SU-DHL-6 (cell line): ENCODE measurements around the gene CDC42BPA.

Source experiments
- H2AFZ ChIP-seq: fragments of 200-600 bp; sonication (generic); 2 replicates; pipeline ENCODE4 v1.6.1; 2014; ENCODE audit warnings: low read depth, mild to moderate bottlenecking, moderate library complexity, mixed read lengths, antibody characterized with exemption, low read length; ENCODE audit not compliant: severe bottlenecking
- H3F3A ChIP-seq: fragments of 200-600 bp; shearing (Covaris generic); 2 replicates; pipeline ENCODE4 v1.6.0; 2016; ENCODE audit warnings: antibody characterized with exemption, mild to moderate bottlenecking; ENCODE audit not compliant: insufficient read depth
- H3K27ac ChIP-seq: fragments of 200-600 bp; sonication (generic); 2 replicates; pipeline ENCODE4 v1.5.1; 2016; ENCODE audit warnings: low read depth, mild to moderate bottlenecking, low read length, moderate library complexity, mixed read lengths
- H3K27me3 ChIP-seq: fragments of 200-600 bp; sonication (generic), shearing (Covaris generic); 2 replicates; pipeline ENCODE4 v1.6.0; 2014; ENCODE audit warnings: mild to moderate bottlenecking, low read length
- H3K36me3 ChIP-seq: fragments of 200-600 bp; sonication (generic); 2 replicates; pipeline ENCODE4 v1.6.1; 2014; ENCODE audit warnings: mild to moderate bottlenecking, low read length, mixed read lengths
- H3K4me2 ChIP-seq: fragments of 300-600, 200-600 bp; shearing (Covaris generic), sonication (generic); 2 replicates; pipeline ENCODE4 v1.6.0; 2014; ENCODE audit warnings: low read length, low read depth, mild to moderate bottlenecking; ENCODE audit not compliant: poor library complexity, severe bottlenecking
- H3K4me3 ChIP-seq: fragments of 200-600 bp; sonication (generic); 2 replicates; pipeline ENCODE4 v1.5.1; 2014; ENCODE audit warnings: antibody characterized with exemption, low read length, mild to moderate bottlenecking, mixed read lengths; ENCODE audit not compliant: insufficient read depth, poor library complexity, severe bottlenecking
- H3K79me2 ChIP-seq: fragments of 200-600 bp; sonication (generic); 2 replicates; pipeline ENCODE4 v1.6.1; 2014; ENCODE audit warnings: mild to moderate bottlenecking, low read length, moderate library complexity; ENCODE audit not compliant: insufficient read depth
- H3K9ac ChIP-seq: fragments of 200-600 bp; sonication (generic); 2 replicates; pipeline ENCODE4 v1.7.0; 2014; ENCODE audit warnings: mild to moderate bottlenecking, low read length
- H3K9me2 ChIP-seq: fragments of 200-600 bp; sonication (generic); replicated peaks from 2 replicates; pipeline ENCODE4 v1.6.1; 2014; ENCODE audit warnings: low read length; ENCODE audit not compliant: insufficient read depth
- H3K9me3 ChIP-seq: fragments of 200-600 bp; sonication (generic); 2 replicates; pipeline ENCODE4 v1.6.1; 2014; ENCODE audit warnings: low read length, mixed read lengths; ENCODE audit not compliant: insufficient read depth
- H4K20me1 ChIP-seq: fragments of 200-600 bp; sonication (generic); 2 replicates; pipeline ENCODE4 v1.6.1; 2014; ENCODE audit warnings: low read depth, mild to moderate bottlenecking, antibody characterized with exemption, low read length, moderate library complexity, mixed read lengths
- CTCF ChIP-seq: fragments of 200-600 bp; sonication (generic); IDR thresholded peaks from one replicate; pipeline ENCODE4 v1.5.1; 2017; ENCODE audit warnings: antibody characterized with exemption, mild to moderate bottlenecking, low read length, moderate library complexity; ENCODE audit not compliant: insufficient read depth, poor library complexity, severe bottlenecking
- EZH2phosphoT487 ChIP-seq: fragments of 200-600 bp; sonication (generic), shearing (Covaris generic); conservative IDR thresholded peaks from 2 replicates; pipeline ENCODE4 v1.6.1; 2018; ENCODE audit warnings: mild to moderate bottlenecking, antibody characterized with exemption, low read length, moderate library complexity, mixed read lengths

CDC42BPA gene

GRCh38 chr1:227260433-227260832, 57.9 kb downstream of the CDC42BPA start:
- no peaks in the 10 kb centered on the region for H3K79me2 ChIP-seq
- H3K4me2 ChIP-seq, result no peak overlapping the region
- H2AFZ ChIP-seq, result no peak overlapping the region

GRCh38 chr1:227257964-227258363, 60.3 kb downstream of the CDC42BPA start:
- Histone ChIP-seq H3K9me2 (no peaks in the 10 kb centered on the region), H3F3A (no peaks in the 10 kb centered on the region), H3K4me3 (no peak overlapping the region), H2AFZ (no peak overlapping the region), H3K27ac (no peak overlapping the region), H3K9ac (no peak overlapping the region), H3K36me3 (no peaks in the 10 kb centered on the region), H3K27me3 (no peaks in the 10 kb centered on the region), H4K20me1 (no peaks in the 10 kb centered on the region), H3K9me3 (no peaks in the 10 kb centered on the region), H3K4me2 (no peak overlapping the region), H3K79me2 (no peaks in the 10 kb centered on the region)
- no peak for TF ChIP-seq EZH2phosphoT487
- TF ChIP-seq CTCF, result no peak

More at GRCh38 chr1:227260433-227260832, 57.9 kb downstream of the CDC42BPA start:
- Histone ChIP-seq H3K27ac (no peak overlapping the region), H3K9ac (no peak overlapping the region), H4K20me1 (no peaks in the 10 kb centered on the region), H3K27me3 (no peaks in the 10 kb centered on the region), H3K9me3 (no peaks in the 10 kb centered on the region), H3K4me3 (no peak overlapping the region), H3K9me2 (no peaks in the 10 kb centered on the region), H3K36me3 (no peaks in the 10 kb centered on the region), H3F3A (no peaks in the 10 kb centered on the region)
- no peak for TF ChIP-seq CTCF
- no peak for TF ChIP-seq EZH2phosphoT487

- Histone ChIP-seq H2AFZ (no peak overlapping the region), H3K27ac (no peak overlapping the region), H3K4me2 (no peak overlapping the region), H3K9ac (no peak overlapping the region), H3K9me3 (no peaks in the 10 kb centered on the region), H3K9me2 (no peaks in the 10 kb centered on the region), H3K27me3 (no peaks in the 10 kb centered on the region), H3K79me2 (no peaks in the 10 kb centered on the region), H3F3A (no peaks in the 10 kb centered on the region), H4K20me1 (no peaks in the 10 kb centered on the region; the same call in 1 of the 2 replicates), H3K36me3 (no peaks in the 10 kb centered on the region), H3K4me3 (no peak overlapping the region)
- no peak for TF ChIP-seq EZH2phosphoT487
- TF ChIP-seq CTCF, result no peak
Measured at GRCh38 chr1:227255086-227255732, 63.1 kb downstream of the CDC42BPA start.
